NCI-H2029 (cell line): ENCODE measurements around the gene CRB1.
A peak's percentile ranks its signal among the peaks of the same experiment; 100 is the strongest.

Source experiments
- DNase-seq: peaks from one replicate; lab custom pipeline; 2025; lab: John Stamatoyannopoulos, UW

CRB1 gene

DNA sequence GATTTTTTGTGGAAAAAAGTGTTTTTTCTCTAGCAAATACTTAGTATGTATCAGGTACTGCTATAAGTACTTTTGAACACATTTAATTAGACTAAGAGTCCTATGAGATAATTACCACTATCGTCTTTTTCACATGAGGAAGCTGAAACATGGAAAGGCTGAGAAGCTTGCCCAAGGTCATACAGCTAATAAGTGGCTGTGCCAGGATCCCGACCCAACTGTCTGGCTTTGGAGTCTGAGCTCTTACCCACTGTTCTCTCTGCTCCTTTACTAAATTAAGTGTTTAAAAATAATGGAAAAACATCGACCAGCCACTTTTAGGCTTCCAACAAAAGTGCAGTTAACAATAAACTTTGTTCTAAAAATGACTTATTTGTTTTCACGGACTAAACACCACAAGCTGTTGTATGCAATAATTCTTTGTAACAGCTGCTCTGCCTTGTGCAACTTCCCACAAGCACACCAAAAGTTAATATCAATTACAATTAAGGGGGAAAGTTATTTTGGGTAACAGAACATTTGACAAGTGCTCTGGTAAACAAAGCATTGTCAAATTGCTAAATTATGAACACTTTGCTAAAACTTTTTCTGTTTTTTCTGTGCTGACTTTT, 75.7 kb downstream of the CRB1 start:
- DNase-seq, result no peak

DNA sequence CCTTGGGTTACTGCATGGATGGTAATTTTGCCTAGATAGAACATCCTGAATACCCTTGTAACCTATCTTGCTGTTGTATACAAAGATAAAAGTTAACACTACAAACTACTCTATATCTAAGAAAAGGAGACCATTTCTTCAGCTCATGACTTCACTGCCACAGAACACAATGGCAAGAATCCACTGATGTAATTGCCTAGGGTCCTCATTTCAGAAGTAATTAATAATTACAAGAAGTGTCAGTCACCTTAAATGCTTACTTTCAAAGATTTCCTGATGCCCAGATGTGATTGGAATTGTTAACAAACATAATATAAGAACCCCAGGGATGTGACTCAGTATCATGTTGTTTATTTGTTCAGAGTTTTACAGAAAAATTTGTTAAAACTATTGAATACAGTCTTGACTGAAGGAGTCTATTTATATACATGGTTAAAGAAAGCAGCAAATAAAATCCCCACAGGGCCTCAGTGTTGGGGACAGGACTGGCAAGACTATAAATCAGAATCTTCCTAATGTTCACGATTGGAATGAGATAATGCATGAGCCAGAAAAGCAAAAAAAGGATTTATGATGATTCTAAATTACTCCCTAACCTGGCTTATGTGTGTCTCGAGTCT, 83.9 kb downstream of the CRB1 start:
- DNase-seq, result no peak

DNA sequence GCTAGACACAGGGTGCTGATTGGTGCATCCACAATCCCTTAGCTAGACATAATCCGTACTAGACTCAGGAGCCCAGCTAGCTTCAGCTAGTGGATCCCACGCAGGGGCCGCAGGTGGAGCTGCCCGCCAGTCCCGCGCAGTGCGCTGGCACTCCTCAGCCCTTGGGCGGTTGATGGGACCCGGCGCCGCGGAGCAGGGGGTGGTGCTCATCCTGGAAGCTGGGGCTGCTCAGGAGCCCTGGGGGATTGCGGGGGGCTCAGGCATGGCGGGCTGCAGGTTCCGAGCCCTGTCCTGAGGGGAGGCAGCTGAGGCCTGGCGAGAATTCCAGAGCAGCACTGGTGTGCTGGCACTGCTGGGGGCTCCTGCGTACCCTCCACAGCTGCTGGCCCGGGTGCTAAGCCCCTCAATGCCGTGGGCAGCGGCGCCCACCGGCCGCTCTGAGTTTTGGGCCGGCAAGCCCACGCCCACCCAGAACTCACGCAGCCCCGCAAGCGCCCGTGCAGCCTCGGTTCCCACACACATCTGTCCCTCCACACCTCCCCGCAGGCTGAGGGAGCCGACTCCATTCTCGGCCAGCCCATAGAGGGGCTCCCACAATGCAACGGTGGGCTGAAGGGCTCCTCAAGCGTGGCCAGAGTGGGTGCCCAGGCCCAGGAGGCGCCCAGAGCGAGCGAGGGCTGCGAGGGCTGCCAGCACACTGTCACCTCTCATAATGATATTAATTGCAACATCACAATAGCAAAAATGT, 87.4 kb downstream of the CRB1 start:
- no peak for DNase-seq

DNA sequence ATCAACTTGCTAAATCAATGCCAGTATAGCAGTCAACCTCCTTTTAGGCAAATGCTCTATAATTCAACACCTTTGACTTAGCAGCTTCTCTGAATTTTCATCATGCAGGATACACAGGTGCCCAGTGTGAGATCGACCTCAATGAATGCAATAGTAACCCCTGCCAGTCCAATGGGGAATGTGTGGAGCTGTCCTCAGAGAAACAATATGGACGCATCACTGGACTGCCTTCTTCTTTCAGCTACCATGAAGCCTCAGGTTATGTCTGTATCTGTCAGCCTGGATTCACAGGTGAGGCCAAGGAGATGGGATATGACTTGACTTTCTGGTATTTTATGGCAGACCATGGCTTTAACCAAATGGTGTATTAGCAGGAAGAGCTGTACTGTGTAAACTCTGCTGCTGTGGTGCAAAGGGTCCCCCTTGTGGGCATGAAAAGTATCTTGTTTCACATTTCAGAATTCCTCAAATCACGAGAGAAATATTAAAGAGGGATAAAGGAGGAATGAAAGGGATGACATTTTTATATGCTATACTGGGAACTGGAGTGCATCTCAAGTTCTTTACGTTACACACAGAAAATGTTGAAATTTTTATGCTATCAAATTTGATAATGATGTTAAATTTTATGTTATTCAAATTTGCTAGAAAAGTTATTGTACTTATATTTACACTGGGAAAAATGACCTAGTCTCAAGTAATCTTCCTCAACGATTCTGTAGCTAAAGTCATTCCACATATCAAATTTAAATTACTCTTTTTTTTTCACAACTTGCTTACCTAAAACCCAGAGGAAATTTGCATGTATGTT, 88.9 kb downstream of the CRB1 start:
- DNase-seq, result peak; percentile 2

DNA sequence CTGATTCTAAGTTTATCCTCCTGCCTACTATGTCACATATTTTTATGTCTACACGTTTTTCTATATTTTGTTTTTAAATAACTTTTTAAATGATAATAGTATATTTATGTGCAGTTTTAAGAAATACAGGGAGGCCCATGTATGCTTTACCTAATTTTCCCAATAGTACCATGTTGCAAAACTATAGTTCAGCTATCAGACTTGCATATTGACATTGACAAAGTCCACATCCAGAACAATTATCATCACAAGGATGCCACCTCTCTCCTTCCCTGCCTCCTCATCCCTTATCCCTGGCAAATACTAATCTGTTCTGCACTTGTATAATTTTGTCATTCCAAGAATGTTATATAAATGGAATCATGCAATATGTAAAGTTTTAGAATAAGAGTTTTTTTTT, 90.9 kb downstream of the CRB1 start:
- DNase-seq, result no peak

DNA sequence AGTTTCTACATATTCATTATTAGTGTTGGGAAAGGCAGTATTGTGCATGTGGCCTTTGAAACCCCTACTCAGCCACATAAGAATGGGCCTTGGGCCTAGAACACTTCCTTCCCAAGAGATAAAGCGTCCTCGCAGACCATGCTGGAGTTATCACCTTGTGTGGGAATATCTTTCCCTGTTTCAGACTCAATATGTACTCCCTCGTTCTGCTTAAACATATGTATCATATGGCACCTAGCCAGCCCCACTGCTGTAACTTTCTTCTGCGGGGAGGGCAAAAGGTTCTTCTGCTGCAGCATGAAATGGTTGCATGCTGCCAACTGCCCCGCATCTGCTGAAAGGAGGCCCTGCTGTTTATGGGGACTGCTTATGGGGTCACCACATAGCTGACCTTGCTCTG, 92.0 kb downstream of the CRB1 start:
- DNase-seq, result no peak

DNA sequence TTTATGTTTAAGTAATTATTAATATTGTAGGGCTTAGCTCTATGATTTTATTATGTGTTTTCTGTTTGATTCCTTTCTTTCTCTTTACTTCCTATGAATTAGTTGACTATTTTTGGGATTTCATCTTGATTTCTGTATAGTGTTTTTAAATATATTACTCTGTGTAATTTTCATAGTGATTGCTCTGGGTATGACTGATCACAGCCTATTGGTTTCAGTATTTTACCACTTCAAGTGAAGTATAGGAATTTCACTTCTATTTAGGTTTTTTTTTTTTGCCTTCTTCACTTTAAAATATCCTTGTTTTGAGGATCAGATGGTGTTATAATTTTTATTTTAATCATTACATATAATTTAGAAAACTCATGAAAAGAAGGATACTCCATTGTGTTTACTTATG, 94.8 kb downstream of the CRB1 start:
- DNase-seq, result no peak

DNA sequence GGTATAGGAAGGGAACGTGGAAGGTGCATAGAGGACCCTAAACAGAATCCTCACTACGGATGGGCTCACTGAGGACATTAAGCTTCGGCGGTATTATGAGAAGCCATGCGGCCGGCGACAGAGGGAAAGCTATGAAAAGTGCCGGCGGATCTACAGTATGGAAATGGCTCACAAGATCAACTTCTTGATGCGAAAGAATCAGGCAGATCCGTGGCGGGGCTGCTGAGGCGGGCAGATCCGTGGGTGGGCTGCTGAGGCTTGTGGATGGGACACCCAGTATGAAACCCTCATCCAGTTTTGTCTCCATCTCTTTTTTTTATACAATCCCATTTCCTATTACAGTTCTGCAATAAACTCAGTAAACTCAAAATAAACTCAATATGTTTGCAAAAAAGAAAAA, 95.8 kb downstream of the CRB1 start:
- no peak for DNase-seq

DNA sequence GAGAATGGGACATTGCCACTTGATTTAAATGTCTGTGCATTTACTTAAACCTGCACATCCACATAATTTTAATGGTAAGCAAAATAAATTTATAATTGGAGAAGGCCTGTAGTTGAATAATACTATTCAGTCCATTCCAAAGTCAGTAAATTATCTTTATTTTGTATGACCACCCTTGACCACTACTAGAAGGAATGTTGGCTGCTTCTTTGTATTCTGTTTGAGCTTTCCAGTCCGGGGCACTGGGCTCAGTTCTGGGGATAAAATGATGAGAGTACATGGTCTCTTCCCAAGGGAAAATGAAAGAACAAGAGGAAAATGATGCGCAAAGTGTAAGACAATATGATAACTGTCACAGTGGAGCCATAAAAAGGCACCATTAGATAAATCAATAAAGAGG, 98.9 kb downstream of the CRB1 start:
- no peak for DNase-seq

DNA sequence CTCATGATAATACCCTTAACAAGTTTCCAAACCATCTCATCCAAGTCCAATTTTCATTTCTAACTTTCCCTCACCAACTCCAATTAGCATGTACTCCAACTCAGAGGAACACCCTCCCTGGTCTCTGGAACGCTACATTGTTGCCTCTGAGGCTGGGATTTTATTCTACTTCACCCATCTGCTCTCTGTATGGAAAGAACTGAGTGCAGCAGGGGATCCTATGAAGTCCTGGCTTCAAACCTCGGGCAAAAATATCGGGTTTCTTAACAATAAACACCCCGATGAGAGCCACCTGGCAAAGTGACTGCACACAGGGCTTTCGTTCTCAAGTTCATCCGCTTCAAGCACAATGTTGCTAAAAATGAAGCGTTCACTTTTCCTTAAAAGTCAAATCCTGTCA, 99.6 kb downstream of the CRB1 start:
- no peak for DNase-seq

DNA sequence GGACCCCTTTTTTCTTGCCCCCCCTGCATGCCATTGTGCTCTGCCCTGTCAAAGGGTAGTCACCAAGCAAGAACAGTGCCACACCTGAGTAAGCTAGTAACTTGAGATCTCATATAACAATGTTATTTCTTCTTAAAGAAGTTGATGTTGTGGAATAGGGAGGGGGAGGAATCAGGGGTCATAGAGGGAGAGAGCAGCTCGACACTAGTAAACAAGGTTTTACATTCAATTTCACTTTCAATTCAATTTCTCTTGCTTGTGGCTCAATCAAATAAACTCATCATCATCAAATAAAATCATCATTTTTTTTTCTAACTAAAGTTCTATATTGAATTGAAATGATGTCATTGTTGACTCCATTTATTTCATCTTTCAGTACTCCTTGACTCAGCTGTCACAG, 106.4 kb downstream of the CRB1 start:
- no peak for DNase-seq

DNA sequence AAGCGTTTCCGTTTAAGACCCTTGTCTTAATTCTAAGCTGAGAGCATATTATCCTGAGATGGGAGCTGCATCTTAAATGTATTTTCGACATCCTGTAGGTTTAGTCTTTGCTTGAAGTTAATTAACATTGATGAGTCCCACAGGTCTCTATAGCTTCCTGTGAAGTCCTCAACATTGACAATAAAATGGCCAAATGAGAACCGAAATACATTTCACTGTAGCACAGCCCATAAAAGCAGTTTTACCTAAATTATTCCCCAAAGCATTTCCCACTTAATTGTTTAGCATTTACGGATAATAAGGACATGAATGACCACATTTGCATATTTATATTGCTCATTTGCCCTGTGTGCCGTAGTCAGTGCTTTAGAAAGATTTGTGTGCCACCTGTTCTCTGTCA, 116.4 kb downstream of the CRB1 start:
- no peak for DNase-seq

DNA sequence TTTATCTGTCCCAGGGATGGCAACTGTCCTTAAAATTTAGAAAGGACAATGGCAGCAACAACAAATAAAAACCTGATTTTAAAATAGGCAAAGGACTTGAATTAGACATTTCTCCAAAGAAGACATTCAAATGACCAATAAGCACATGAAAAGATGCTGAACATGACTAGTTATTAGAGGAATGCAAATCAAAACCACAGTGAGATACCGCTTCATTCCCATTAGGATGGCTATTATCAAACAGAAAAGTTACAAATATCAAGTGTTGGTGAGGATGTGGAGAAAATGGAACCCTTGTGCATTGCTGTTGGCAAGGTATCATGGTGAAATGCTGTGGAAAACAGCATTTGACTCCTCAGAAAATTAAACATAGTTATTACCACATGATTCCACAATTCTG, 120.7 kb downstream of the CRB1 start:
- DNase-seq, result no peak

DNA sequence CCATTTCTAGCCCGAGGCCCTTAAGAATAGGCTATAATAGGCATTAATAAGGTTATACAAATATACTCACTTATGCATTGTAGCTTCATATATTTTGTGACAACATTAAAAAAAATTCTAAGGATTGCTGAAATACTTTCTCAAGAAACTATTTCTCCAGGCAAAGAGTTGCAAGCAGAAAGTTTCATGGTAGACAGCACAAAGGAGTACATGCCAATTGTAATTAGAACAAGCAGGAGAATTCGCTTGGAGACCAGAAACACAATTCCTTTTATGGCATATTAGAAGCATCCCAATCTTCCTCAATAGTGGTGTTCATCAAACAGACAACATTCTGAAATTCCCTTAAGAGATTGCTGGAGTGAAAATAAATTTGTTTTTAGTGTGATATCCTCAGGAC, 122.8 kb downstream of the CRB1 start:
- DNase-seq, result no peak

DNA sequence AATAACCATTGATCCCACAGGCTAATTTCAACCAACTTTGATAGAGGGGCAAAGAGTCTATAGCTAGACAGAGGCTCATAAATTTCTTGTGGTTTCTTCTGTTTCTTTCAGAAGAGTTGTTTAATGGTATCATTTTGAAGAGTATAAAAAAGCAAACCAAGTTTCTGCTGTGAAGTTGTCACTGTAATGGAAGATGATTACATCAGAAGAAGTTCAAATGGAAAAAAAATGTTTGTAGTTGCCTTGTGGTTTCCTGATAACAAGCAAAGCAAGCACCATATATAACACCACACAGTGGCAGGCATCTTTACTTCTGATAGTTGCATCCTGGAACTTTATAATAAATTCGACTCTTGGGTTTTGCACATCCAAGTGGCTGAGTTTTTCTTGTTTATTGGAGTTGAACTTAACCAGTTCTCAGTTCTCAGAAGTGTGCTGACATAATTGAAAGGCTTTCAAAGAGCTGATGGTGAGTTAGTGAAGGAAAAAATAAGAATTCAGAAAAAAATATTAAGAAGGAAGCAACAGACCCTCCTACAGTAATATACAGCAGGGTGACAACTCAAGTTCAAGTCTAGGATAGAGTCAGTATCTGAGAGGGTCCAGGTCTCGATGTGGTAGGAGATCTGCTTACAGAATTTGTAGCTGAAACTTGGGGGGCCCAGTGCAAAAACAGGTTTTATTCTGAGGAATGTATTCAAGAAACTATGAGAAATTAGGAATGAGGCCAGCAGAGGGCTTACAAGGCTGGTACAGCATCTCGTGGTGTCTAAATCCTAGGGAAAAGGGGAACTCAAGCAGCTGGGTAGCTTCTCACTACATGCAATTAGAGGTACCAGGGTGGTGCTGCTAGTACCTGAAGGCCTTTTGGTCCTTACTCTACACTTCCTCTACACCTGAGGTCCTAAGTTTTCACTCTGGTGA, 123.5 kb downstream of the CRB1 start:
- DNase-seq, result no peak

DNA sequence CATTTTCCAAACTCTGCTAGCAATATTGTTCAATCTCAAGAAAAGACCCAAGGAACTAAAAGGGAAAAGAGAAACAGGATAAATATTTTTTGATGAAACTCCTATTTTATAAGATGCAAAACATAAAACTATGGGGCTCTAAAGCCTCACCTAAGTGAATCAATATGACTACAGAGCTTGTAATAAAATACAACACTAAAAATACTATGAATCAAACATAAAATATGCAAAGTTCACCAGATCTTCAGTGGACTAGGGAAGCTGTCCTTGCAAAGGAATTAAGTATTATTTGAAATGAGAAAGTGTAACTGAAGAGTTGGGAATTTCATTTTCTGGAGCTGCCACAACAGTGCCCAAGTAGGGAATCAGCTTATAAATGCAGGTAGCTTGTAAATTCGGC, 124.5 kb downstream of the CRB1 start:
- DNase-seq, result no peak

DNA sequence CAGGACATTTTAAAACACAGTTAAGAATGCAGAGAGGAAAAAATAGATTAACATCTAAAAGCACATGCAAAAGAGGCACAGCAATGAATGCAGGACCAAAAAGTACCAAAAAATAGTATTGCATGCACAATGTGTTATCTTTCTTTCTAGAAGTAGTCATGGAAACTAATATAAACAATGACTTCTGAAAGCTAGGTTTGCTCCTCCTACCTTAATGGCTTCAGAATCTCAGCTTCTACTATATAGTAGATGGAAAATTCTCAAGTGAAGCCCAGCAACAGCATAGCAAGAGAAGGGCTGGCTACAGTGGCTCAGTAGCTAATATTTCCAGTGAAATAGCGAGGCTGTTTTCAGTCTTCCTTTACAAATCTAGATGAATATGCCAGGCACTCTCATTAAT, 125.1 kb downstream of the CRB1 start:
- no peak for DNase-seq

DNA sequence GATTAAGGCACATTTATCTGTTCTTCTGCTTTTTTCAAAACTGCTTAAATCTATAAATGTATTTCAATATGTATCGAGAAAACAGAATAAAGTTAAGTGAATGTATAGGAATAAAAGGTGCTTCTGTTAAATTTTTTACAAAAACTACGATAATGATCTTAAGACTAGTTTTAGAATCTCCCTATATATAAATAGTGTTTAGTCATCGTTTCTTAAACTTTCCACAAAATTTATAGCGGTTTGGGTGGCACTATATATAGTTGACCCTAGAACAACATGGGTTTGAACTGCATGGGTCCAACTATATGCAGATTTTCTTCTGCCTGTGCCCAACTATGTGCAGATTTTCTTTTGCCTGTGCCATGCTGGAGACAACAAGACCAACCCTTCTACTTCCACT, 125.7 kb downstream of the CRB1 start:
- no peak for DNase-seq

DNA sequence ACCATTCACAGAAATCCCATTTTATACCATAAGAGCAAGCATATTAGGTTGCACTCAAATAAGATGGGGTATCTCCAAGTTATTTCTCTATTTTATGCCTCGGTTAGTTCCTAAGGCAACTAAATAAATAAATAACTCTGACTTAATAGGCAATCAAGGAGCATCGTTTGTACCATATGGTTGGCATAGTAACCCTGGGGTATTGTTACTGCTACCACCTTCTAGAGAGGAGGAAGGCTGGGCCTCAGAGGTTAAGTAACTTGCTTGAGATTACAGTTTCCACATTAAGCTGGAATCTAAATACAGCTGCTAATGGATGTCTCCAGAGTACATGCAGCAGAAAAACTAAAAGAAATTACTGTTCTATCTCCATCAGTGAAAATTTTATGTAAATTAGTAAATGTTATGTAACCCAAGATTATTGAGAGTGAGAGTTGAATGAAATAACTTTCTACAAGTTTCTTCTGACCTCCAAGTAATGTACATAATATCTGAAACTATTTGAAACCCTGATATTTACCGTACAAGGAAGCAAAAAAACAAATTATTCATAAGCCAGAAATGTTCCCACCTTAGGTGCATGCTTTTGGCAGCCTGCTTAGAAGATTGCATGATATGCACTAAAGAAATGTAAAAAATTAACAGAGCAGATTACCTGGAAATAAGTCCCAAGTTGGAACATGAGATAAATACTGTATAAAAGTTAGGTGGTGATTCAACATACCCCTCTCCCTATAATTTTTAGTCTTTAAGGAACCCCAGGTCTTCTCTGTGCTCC, 127.0 kb downstream of the CRB1 start:
- no peak for DNase-seq

DNA sequence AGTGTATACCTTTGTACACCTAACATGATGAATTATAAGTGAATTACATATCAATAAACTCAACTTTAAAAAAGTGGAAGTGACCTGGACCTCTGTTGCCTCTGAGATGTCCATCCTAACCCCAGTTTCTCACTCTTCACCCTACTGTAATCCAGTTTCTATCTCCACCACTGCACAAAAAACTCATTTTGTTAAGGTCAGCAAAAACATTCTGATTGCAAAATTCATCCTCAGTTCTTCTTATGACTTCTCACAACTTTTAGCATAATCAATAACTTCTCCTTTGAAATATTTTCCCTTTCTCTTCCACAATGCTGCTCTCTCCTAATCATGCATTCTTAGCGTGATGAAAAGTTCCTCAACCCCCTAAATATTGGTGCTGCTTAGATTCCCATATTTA, 129.8 kb downstream of the CRB1 start:
- no peak for DNase-seq
